LHCN-M2 (cell line): ENCODE results near the gene RIN2. TPM values are rescaled to one million over a fixed set of nuclear protein-coding genes. Genes with fewer than 3 reads are reported as not detected.
"Not testable (repeated sequence)": the region's sequence is repeated elsewhere in the genome, so short reads cannot be mapped to it uniquely, and the experiment has no call there.

Experiments used
- DNase-seq: peaks from one replicate; pipeline ENCODE4 v3.0.0-alpha.2; 2012; ENCODE audit warnings: low read depth
- total RNA-seq: library from RNA; depleted of rRNA; stranded (reverse); fragments of >200 nt; gene quantifications from 2 replicates; pipeline ENCODE4 v1.2.3, GENCODE V29; 2014

RIN2 gene
- total RNA-seq, 1 experiment from 2014 or later, result 73.6 TPM

DNA sequence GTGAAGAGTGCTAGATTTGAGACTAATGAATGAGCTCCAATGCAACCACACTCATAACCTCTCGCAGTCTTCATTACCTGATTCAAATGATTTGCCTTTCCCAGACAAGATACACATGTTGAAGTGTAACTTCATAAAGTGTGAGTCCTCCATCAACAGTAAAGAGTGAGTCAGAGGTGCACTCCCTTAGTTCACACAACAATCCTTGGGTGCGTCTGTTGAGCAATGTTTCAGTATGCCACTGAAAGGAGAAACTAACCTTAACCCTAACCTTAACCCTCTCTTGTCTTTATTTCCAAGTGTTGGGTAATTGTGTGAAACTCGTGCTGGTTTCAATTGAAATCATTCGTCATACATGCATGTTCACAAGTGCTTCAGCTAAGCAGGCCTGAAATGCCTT is 21.0 kb upstream of the RIN2 start:
- peak; percentile 74 for DNase-seq

DNA sequence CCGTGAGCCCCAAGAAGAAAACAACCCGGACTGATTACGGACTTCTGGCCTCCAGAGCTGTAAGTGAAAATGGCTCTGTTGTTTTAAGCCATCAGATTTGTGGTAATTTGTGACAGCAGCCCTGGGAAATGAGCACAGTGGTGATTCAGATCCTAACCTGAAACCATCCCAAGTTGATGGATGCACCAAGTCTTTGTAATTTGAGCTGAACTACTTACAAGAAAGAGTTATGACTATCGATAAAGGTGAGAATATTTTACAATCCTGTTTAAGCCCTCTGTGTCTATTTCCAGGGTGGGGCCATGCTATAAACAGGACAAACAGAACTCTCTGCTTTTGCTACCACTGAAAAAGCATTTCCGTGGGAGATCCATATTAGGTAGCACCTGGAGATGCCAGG is 19.1 kb upstream of the RIN2 start:
- no peak for DNase-seq

- no peak for DNase-seq
These were observed 18.7 kb upstream of the RIN2 start for GRCh38 chr20:19739351-19739750.

GRCh38 chr20:19740512-19740911 is 17.5 kb upstream of the RIN2 start:
- no peak for DNase-seq

DNA sequence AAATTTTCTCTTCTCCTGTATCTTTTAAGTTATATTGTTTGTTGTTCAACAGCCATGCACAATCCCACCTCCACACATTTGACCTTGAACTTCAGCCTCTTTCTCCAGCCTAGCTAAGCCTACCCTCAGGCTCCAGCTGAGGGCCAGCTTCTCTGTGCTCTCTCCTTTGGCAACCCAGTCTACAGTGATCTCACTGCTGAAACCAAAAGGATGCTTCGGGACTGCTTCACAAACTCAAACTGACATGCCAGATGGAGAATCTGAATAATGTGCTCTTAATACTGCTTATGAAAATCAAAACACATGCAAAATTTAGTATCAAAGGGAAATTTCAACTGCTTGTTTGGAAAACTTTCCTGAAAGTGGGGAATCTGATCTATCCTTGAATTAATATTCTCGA is 16.1 kb upstream of the RIN2 start:
- DNase-seq, result no peak

DNA sequence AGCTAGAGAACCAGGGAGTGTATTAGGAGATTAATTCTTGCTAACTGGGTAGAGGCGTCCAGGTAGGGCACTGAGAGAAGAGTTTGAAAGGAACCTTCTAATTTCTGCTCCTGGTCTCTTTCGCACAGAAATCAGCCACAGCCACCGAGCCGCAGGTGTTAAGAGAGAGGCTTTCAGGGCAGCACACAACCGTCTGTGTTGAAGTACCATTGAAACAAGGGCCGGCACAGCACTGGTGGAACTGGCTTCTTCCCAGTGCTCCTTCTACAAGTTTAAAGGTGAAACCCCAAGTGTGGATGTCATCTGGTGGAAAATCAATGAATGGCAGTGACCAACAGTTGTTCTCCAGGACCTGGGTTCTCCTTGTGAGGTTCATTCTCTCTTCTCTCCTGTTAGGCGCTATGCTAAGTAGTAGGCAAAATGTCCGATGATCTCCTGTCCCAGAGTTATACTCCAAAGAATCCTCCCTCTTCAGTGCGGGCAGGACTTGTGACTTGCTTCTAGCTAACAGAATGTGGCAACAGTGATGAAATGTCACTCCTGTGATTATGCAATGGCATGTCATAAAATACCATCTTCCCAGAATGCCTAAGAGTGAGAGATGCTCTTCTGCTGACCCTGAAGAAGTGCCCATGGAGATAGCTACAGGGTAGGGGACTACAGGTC is 15.0 kb upstream of the RIN2 start:
- no peak for DNase-seq

DNA sequence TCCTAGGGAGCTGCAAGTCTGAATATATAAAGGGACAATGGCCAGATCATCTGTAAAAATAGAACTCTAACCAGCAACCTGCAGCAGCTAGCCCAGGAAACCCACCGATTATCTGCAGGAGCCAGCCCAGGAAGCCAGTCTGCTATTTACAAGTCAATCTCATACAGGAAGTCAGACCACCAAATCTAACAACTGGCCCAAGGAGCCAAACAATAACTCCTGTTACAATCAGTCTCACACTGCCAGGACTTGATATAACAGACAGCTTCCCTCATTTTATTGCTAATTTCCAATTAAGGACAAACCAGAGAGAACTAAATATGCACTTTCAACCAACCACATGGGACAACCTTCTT is 14.4 kb upstream of the RIN2 start:
- DNase-seq, result no peak

- no peak for DNase-seq
These were observed 13.0 kb upstream of the RIN2 start for GRCh38 chr20:19745106-19745505.

- DNase-seq, result no peak
These were observed 12.5 kb upstream of the RIN2 start for GRCh38 chr20:19745584-19745983.

GRCh38 chr20:19746396-19746795 is 11.7 kb upstream of the RIN2 start:
- DNase-seq, result no peak

GRCh38 chr20:19747903-19748302 is 10.2 kb upstream of the RIN2 start:
- no peak for DNase-seq

GRCh38 chr20:19748681-19749080 is 9.4 kb upstream of the RIN2 start:
- DNase-seq, result no peak

- no peak for DNase-seq
These were observed 8.4 kb upstream of the RIN2 start for GRCh38 chr20:19749618-19750071.

DNA sequence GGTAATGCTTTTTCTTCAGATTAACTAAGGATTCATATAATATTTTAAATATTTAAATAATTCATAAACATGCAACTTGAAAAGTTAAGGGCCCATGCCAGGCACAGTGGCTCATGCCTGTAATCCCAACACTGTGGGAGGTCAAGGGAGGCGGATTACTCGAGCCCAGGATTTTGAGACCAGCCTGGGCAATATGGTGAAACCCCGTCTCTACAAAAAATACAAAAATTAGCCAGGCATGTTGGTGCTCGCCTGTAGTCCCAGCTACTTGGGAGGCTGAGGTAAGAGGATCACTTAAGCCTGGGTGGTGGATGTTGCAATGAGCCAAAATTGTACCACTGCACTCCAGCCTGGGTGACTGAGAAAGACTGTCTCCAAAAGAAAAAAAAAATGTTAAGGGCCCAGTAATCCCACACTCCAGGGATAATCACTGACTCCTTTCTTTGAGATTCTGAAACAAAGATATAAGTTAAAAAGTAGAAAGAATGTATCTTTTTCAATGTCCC is 7.9 kb upstream of the RIN2 start:
- DNase-seq, result no peak

- no peak for DNase-seq
These were observed 7.0 kb upstream of the RIN2 start for GRCh38 chr20:19750907-19751636.

DNA sequence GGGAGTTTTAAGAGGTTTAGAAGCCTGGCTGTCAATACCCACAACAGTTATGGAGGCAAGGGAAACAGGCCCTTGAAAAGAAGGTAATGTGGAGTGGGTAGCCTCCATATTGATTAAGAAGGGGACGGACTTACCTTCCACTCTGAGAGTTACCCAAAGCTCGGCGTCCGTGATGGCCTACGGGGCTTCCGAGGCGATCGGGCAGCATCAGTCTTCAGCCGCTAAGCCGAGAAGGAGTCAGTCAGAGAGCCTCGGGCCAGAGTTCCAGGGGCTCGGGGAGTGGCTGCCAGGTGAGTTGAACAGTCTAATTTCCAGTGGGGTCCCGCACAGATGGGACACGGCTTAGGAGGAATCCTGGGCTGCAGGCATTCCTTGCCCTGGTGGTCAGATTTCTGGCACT is 3.9 kb upstream of the RIN2 start:
- DNase-seq, result not testable (repeated sequence)

GRCh38 chr20:19756761-19757486 is 1.1 kb upstream of the RIN2 start:
- no peak for DNase-seq

- DNase-seq, result peak; percentile 92
These were observed 448 bp upstream of the RIN2 start for GRCh38 chr20:19757487-19758132.

- peak; percentile 86 for DNase-seq
These were observed 658 bp downstream of the RIN2 start for GRCh38 chr20:19758501-19759331.

DNA sequence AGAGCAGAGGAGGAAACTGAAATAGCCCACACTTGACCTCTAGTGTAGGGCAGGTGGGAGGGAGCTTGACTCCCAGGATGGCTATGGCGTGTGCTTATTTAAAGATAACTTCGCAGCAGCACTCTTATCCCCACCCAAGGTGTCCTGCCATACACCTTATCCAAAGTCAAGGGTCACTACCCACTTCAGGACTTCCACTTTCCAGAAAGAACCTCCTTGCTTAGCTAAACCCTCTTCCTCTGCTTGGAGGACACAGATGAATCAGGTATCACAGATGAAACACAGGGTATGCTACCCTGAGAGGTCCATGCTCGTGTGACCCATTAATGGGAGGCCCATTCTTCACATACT is 2.3 kb downstream of the RIN2 start:
- no peak for DNase-seq

DNA sequence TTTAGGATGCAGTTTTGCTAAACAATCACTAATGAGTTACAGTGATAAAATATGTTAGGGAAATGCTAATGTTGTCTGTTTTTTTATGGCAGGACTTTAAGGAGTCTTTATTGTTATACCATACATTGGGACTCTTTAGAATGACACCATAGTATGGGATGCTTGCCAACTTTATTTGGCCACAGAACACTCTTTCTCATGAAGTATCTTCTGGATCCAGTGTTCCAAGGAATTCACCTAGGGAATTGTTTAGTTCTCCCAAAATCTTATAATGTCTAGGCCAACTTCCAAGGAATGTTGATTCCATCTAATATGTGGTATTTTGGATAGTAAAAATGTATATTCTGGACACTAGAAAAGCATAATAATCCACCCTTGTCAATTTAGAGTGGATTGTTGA is 3.3 kb downstream of the RIN2 start:
- DNase-seq, result no peak
